Uterus (tissue), 2 donors: ENCODE results near the gene ELAVL3.

Experiments used
- POLR2A ChIP-seq, 2 donors: fragments of 450-650 bp; IDR thresholded peaks; one replicate each; pipeline ENCODE4 v1.6.1; 2016; ENCODE audit warnings: antibody characterized with exemption in 2 of 2, mild to moderate bottlenecking in 1 of 2, moderate library complexity in 1 of 2
- TF ChIP-seq, protein P1 (sequence below), 4 experiments: fragments of 200-600 bp in 2 of 4; fragments of 450-650 bp in 2 of 4; sonication (generic) in 2 of 4; IDR thresholded peaks; one replicate each; pipeline ENCODE4 v1.5.1; 2016 to 2019; ENCODE audit warnings: antibody characterized with exemption in 4 of 4, mild to moderate bottlenecking in 2 of 4, moderate library complexity in 1 of 4

GRCh38 chr19:11513946-11514345 is 33.1 kb upstream of the ELAVL3 start:
- TF ChIP-seq, protein P1, sequence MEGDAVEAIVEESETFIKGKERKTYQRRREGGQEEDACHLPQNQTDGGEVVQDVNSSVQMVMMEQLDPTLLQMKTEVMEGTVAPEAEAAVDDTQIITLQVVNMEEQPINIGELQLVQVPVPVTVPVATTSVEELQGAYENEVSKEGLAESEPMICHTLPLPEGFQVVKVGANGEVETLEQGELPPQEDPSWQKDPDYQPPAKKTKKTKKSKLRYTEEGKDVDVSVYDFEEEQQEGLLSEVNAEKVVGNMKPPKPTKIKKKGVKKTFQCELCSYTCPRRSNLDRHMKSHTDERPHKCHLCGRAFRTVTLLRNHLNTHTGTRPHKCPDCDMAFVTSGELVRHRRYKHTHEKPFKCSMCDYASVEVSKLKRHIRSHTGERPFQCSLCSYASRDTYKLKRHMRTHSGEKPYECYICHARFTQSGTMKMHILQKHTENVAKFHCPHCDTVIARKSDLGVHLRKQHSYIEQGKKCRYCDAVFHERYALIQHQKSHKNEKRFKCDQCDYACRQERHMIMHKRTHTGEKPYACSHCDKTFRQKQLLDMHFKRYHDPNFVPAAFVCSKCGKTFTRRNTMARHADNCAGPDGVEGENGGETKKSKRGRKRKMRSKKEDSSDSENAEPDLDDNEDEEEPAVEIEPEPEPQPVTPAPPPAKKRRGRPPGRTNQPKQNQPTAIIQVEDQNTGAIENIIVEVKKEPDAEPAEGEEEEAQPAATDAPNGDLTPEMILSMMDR (IDR thresholded peaks at IDR 0.05): no peak
- no peak for TF ChIP-seq POLR2A (IDR thresholded peaks at IDR 0.05)
